Measurements from ENCODE around the gene PCNA. TPM values are rescaled to one million over a fixed set of nuclear protein-coding genes. Genes with fewer than 3 reads are reported as not detected.
A peak's percentile ranks its signal among the peaks of the same experiment; 100 is the strongest.

PCNA gene
- 42.0 TPM for total RNA-seq

GRCh38 chr20:5119435-5120184 is at the start of gene PCNA:
TSS of gene PCNA (minus strand) at chr20:5119958. CDS start at chr20:5119798, 160 bp downstream.
- DNase-seq (ENCODE audit: low spot score in 2 of 2) = peak; percentile 93 to 96
- FAIRE-seq = peak; percentile 68

GRCh38 chr20:5168651-5169396 is 49.1 kb upstream of the PCNA start:
- FAIRE-seq = no peak
- DNase-seq (ENCODE audit: low spot score in 2 of 2) = no peak

DNA sequence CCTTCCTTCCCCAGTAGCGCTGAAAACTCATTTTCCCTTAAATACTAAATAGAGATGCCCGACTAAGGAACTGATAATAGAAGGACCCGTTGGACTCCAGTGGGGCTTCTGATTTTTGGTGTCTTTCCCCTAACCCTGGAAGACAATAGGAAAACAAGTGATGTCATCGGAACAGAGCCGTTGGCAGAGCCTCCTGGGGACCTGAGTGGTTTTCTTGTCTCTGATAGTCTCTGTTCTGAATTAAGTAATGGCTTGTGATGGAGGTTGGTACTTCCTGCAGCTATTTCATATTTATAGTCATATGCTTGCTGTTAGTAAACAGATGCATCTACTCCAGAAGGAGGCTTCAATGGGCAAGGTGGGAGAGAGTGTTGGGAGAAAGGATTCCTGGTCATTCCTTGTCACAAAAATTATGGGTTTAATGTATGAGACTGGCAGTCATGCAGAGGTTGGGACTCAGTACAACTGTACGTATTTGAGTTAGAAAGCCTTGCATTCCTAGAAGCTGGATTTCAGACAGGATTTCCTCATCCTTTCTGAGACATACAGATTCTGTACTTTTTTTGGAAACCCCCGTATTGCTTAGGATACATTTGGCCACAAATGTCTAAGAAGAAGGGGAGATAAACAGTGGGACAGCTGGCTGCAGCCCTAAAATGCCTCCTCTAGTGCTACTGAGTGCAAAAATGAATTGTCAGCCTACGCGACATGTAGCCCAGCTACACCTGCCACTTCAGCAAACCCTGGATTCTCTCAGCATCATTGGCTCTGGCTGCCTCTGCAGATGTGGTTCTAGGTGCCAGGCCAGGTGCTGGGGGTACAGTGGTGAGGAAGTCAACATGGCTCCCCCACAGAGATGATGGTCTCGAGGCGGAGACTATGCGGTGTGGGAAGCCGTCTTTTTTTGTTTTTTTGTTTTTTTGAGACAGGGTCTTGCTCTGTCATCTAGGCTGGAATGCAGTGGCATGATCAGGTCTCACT is 45.2 kb upstream of the PCNA start:
- FAIRE-seq (no peak), DNase-seq (ENCODE audit: low spot score in 2 of 2) (no peak)

- no peak for FAIRE-seq
- no peak for DNase-seq (ENCODE audit: low spot score in 2 of 2)
Measured at GRCh38 chr20:5161536-5162164, 41.9 kb upstream of the PCNA start.

DNA sequence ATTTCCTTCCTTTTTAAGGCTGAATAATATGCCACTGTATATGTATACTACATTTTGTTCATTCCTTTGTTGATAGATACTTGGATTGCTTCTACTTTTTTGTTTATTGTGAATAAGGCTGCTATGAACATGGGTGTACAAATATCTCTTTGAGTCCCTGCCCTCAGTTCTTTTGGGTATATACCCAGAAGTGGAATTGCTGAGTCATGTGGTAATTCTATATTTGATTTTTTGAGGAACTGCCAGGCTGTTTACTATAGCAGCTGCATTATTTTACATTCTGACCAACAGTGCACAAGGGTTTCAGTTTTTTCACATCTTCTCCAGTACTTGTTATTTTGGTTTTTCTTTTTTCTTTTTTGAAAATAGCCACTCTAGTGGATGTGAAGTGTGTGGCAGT is 41.1 kb upstream of the PCNA start:
- DNase-seq (ENCODE audit: low spot score in 2 of 2) (no peak), FAIRE-seq (no peak)

- FAIRE-seq (no peak), DNase-seq (ENCODE audit: low spot score in 2 of 2) (no peak)
Measured at GRCh38 chr20:5159928-5160327, 40.2 kb upstream of the PCNA start.

GRCh38 chr20:5156675-5157448 is 37.1 kb upstream of the PCNA start:
- no peak for DNase-seq (ENCODE audit: low spot score in 2 of 2)
- no peak for FAIRE-seq

GRCh38 chr20:5155404-5155803 is 35.6 kb upstream of the PCNA start:
- FAIRE-seq (no peak), DNase-seq (ENCODE audit: low spot score in 2 of 2) (no peak)

DNA sequence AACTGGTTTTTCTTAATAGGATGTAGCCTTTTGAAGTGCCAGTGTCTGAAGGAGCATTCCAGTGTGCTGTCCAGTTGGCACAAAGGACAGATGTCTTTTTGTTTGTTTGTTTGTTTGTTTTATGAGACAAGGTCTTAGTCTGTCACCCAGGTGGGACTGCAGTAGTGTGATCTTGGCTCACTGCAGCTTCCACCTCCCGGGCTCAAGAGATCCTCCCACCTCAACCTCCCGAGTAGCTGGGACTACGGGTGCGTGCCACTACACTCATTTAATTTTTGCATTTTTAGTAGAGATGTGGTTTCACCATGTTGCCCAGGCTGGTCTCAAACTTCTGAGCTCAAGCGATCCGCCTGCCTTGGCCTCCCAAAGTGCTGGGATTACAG is 34.8 kb upstream of the PCNA start:
- no peak for FAIRE-seq
- DNase-seq (ENCODE audit: low spot score in 2 of 2) = no peak

GRCh38 chr20:5153612-5154542 is 34.1 kb upstream of the PCNA start:
- FAIRE-seq = no peak

GRCh38 chr20:5153152-5153467 is 33.4 kb upstream of the PCNA start:
- FAIRE-seq (no peak), DNase-seq (ENCODE audit: low spot score in 2 of 2) (no peak)

More at GRCh38 chr20:5153612-5154542, 34.1 kb upstream of the PCNA start:
- DNase-seq (ENCODE audit: low spot score in 2 of 2) = no peak

GRCh38 chr20:5150226-5151076 is 30.7 kb upstream of the PCNA start:
- DNase-seq (ENCODE audit: low spot score in 2 of 2) (no peak), FAIRE-seq (no peak)

DNA sequence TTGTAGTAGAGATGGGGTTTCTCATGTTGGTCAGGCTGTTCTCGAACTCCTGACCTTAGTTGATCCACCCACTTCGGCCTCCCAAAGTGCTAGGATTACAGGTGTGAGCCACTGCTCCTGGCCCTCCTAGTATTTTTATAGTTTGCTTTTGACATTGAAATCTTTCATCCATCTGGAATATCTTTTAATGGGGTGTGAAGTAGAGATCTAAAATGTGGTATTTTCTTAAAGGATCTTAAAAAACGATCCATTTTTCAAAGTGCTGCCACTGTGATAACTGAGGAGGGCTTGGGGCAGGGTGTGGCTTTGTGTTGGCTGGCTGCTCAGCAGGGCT is 30.1 kb upstream of the PCNA start:
- FAIRE-seq (no peak), DNase-seq (ENCODE audit: low spot score in 2 of 2) (no peak)

- no peak for DNase-seq (ENCODE audit: low spot score in 2 of 2)
- no peak for FAIRE-seq
Measured at GRCh38 chr20:5148581-5148980, 28.8 kb upstream of the PCNA start.

- no peak for DNase-seq (ENCODE audit: low spot score in 2 of 2)
- no peak for FAIRE-seq
Measured at GRCh38 chr20:5146871-5147592, 27.3 kb upstream of the PCNA start.

DNA sequence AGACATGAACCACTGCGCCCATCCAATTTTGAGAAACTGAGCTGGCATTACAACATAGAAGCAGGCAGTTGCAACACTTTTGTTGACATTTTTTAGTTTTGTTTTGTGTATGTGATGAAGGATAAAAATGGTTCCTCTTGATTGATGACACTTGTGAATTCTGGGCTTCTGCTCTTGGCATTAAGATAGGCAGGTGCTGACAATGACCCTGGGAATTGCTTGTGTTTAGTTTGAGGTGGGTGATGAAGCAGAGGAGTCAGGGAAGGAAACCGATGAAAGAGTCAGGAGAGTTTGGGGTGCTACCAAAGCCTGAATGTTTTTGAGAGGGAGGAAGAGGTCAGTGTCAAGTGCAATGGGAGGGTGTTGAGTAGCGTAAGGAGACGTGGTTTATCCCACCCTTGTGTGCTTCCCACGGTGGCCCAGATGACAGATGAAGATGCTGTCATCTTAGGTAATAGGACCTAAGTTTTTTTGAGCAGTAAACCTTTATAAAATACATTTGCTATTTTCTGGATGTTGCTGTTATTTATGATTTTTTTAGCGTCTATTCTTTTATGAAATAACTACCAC is 26.4 kb upstream of the PCNA start:
- FAIRE-seq (no peak), DNase-seq (ENCODE audit: low spot score in 2 of 2) (no peak)
